ENCODE results near the gene PTPN9.
A peak's percentile ranks its signal among the peaks of the same experiment; 100 is the strongest.
"Not testable (repeated sequence)": the region's sequence is repeated elsewhere in the genome, so short reads cannot be mapped to it uniquely, and the experiment has no call there.

The PTPN9 gene

DNA sequence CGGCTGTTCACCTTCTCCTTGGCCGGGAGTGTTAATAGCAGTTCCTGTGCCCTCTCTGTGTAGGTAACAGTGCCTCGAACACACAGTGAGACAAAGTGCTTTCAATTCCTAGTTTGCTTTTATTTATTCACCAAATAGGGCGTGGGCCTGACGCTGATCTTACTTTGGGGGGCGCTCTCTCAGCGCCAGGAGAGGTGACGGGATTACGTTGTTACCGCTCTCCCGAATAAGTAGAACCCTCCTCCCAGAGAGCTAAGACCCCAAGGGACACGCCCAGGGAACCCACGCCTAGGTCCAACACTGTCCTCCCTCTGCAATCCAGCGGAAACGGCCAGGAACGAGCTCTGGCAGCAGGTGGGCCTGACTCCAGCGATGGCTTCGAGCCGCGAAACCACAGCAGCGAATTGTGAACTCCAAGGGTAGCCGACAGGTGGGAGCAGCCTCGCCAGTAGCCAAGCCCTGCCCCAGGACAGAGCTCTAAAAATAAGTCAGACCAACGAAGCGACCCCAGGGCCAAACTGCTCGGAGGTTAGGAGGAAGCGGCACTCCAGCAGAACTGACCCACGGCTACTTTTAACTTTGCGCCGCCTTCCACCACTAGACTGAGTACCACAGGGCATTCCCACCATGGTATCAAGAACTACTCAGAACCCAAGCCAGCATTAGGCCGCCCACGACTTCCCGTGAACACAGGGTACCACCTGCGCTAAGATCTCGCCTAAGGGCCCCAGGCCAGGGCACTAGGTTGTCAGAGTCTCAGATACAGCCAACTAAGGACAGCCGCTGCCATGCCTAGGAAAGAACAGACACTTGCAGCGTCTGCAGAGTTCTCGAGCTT is 126.0 kb downstream of the PTPN9 start:
- DNase-seq = peak; percentile 22 to 40

DNA sequence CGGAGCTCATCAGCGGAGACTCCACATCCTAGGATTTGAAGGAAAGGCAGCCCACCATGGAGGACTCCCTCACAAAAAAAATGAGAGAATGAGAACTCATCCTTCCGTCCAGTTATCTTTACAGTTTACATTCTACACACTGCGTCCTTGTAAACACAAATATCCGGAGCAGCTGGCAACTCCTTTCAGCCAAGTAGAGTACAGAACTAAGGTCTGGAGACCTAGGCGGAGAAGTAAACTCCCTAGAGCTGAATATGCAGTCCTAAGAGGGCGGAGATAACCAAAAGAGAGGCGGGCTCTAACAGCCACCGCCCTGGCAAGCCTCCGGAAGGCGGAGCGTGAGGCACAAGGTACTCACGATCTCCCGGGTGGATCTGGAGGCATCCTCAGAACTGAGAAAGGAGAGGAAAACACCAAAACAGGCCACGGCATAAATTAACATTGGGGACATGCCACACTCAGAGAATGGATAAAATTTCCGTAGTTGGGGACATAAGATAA is 126.7 kb downstream of the PTPN9 start:
- DNase-seq = peak; percentile 48 to 68

DNA sequence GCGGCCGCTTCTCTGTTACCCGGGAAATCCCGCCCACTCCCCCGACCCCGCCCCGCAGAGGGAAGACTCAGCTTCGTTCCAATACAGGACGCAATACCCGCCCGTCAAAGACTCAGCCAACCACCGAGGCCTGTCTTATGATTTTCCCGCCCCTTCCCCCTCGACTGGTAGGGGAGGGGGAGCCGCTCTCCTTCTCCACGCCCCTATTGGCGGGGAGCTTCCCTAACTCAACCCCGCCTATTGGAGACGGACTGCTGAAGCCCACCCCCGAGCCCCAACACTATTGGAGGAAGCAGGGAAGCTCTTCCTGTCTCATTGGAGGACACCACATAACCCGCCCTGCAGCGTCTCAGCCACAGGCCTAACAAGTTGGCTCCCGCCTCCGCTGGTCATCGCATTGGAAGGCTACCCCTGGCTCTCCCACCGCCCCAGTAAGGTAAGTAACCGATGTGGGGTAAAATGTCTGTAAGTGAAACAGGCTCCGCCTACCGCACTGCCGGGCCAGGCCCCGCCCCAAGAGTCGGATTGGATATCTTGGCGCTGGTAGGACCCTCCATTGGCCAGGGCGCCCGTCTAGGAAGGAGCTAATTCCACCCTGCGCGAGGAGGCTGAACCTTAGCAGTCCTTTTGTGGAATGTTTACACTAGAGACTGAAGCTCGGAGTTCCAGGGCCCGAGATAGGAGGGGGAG is 127.3 kb downstream of the PTPN9 start, which contains the start of gene SIN3A:
Gene SIN3A (minus strand): TSS at position 17 of the 690 bp plus-strand sequence. CDS start 21,315 bp downstream, outside the sequence.
- DNase-seq = peak; percentile 98 to 99

DNA sequence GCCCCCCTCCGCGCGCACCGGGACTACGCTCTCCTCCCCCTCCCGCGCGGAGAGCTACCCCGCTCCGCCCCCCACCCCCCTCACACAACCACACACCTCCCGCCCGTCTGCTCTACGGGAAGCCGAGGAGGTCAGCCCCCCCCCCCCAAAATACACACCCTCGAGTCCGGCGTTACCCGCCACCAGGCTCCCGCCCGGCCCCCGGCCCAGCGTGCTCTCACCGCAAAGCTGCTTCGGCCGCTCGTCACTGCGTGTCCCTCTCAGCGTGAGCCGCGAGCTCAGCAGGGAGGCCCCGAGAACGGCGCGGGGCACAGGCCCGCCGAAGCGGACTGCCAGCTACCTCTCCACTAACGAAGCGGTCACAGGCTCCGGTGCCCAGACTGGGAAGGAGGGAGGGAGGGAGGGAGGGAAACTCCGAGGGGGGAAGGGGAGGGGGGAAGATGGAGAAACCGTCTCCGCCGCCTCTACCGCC is 127.9 kb downstream of the PTPN9 start:
- no peak for DNase-seq

DNA sequence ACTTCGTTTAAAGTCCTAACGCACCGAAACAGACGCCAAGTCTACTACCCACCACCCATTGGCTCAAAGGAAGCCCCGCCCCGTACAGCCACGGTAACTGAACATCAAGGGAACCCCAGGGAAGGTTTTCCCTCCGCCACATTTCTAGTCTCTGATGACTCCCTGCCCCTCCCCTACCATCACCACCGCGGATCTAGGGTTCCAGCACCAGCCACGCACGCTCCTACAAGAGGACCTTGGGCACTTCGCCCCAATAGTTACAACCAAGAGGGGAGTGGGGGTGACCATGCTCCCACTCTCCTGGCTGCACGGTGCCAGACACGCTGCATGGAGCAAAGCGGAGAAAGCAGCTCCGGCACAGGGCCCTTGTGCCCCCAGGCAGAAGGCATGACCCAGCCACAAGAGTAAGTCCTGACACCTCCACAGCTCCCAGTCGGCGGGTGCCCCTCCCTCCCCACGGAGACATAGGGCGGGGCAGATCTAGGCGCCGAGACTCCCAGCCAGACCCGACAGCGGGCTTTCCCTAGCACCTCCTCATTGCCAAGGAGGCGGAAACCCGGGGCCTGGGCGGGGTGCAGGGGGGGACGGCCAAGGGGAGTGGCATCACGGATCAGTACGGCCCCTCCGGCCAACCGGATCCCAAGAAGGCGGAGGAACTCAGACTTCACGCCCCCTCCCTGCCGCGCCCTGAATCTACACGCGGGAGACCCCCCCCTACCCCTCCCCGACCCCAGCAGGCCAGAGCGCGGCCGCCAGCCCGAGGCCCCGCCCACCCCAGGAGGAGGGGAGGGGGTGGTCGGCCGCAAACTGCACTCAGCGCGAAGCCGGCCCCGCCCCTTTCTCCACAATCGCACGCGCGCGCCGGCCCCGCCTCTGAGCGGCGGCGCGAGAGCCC is 128.6 kb downstream of the PTPN9 start:
- peak; percentile 94 for DNase-seq

DNA sequence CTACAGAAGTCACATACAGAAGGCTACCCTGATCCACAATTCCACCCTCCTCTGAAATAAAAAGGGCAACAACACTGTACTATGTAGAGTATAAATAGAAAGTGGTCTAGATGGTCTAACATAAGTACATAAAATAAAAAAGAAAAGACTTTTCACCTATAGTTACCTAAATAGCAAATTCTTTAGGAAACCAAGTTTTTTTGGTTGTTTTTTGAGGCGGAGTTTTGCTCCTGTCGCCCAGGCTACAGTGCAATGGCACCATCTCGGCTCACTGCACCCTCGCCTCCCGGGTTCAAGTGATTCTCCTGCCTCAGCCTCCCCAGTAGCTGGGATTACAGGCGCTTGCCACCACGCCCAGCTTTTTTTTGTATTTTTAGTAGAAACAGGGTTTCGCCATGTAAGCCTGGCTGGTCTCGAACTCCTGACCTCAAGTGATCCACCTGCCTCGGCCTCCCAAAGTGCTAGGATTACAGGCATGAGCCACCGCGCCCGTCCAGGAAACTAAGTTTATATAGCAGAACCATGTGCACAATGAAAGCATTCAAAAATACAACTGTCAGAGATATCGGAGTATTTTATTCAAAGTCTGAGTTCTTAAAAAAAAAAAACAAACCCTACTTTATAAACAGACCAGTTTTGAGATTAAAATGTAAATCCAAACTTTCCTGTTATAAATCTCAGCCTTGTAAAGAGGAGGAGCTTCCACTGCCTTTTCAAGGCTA is 129.4 kb downstream of the PTPN9 start:
- DNase-seq = no peak

DNA sequence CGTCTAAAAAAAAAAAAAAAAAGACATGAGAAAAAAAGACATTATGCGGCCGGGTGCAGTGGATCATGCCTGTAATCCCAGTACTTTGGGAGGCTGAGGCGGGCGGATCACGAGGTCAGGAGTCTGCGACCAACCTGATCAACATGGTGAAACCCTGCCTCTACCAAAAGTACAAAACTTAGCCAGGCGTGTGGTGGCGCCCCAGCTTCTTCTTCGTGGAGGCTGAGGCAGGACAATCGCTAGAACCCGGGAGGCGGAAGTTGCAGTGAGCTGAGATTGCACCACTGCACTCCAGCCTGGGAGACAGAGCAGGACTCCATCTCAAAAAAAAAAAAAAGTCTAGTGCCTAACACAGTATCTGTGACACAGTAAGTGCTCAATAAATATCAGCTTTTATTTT is 130.9 kb downstream of the PTPN9 start:
- DNase-seq = not testable (repeated sequence)

DNA sequence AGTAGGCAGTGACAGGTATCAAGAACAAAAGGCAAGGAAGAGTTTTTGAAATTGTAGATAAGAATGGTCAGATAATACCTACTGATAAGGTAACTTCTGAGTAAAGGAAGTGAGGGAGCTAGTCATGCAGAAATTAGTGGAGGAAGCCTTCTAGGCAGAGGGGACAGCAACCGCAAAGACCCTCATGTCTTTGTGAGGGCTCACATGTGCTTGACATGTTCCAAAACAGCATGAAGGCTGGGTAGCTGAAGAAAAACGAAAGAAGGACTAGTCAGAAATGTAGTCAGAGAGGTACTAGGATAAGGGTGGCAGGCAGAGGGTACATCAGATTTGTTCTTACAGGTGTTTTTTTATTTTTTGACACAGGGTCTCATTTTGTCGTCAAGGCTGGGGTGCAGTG is 133.0 kb downstream of the PTPN9 start:
- no peak for DNase-seq

DNA sequence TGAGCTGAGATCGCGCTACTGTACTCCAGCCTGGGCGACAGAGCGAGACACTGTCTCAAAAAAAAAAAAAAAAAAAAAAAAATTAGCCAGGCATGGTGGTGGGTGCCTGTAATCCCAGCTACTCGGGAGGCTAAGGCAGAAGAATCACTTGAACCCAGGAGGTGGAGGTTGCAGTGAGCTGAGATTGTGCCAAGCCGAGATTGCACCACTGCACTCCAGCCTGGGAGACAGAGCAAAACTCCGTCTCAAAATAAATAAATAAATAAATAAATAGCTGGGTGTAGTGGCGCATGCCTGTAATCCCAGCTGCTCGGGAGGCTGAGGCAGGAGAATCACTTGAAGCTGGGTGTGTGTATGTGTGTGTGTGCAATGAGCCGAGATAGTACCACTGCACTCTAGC is 133.8 kb downstream of the PTPN9 start:
- DNase-seq = not testable (repeated sequence)

DNA sequence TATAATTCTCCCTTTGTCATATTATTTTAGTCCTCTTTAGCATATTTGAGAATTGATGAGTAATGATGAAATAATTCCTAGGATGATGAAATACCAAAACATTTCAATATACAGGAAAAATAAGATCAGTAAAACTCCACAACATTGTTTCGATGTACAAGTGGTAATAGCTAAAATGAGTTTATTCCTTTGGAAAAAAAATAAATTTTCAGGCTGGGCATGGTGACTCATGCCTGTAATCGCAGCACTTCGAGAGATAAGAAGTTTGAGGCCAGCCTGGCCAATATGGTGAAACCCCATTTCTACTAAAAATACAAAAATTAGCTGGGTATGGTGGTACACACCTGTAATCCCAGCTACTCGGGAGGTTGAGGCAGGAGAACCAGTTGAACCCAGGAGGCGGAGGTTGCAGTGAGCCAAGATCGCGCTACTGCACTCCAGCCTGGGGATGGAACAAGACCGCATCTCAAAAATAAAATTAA is 135.1 kb downstream of the PTPN9 start:
- not testable (repeated sequence) for DNase-seq

DNA sequence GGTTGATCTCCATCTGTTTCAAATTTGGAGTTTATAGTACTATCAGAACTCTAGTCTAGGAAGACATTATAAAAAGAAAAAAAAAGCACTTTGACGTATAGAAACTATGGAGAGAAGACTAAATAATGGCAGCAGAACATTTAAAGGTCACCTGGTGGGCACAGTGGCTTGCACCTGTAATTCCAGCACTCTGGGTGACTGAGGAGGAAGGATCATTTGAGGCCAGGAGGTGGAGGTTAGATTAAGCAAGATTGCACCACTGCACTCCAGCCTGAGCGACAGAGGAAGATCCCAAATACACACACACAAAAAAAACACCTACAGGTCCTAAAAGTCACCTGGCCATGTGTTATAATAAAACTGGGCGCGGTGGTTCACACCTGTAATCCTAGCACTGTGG is 141.4 kb downstream of the PTPN9 start:
- no peak for DNase-seq

DNA sequence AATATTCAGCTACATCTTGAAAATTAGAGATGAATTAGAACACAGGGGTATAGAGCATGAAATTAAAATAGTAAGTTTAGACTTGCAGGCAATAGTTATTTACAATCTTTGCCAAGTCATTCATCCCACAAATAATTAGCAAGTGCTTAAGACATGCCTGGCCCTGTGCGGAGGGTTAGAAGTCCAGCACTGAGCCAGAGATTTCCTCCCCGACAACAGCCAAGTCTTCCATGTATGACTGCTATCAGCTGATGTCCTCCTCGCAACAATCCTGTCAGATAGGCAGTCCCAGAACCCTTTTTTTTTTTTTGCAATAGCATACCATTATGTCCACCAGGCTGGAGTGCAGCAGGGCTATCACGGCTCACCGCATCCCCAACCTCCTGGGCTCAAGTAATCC is 142.2 kb downstream of the PTPN9 start:
- DNase-seq = no peak

DNA sequence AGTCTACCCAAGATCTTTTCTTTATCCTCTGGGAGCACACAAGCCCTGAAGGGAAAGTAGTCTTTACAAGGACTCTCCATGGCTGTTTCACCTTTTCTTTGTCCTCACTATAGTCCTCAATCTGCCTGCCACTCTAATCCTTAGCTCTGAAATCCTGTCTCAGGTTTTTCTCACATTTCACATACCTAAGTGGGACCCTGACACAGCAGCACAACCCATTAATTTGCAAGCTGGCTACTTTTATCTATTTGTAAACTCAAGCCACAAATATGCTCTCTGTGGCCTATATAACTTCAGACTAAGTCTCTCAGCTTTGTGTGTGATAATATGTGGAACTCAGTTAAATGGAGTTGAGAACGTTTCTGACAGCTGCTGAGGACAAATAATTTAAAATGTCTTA is 147.4 kb downstream of the PTPN9 start:
- DNase-seq = no peak

DNA sequence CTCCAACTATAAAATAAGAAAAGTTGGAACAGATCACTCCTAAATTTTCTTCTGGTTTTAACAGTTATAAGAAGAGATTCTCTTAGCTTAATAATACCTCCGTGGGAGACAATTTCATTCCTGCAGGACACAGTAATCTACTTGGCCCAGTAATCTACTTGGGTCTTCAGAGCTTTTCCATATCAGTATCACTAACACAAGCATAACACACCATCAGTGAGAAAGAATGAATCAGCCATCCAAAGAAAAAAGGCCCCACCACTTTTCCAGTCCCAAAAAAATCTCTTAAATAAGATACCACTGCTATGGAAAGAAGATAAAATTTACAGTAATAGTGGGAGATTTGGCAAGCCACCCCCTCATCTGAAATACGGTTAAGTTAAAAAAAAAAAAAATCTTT is 147.8 kb downstream of the PTPN9 start:
- DNase-seq = no peak

DNA sequence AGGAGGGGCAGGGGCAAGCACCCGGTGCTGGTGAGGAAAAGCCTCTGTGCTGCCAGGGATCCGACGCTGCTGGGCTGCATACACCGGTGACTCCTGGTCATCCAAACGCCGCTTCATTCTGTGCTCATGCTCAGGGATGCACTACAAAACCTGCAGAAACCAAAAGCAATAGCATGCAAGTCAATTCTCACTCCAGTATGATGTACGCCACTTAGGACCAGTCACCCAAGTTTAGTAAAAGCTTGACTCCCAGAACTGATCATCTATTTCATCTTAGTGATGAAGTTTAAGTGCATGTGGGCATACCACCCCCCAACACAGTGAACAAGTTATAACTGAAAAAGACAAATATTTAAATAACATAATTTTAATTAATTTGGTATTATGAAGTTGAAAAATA is 148.9 kb downstream of the PTPN9 start:
- no peak for DNase-seq

DNA sequence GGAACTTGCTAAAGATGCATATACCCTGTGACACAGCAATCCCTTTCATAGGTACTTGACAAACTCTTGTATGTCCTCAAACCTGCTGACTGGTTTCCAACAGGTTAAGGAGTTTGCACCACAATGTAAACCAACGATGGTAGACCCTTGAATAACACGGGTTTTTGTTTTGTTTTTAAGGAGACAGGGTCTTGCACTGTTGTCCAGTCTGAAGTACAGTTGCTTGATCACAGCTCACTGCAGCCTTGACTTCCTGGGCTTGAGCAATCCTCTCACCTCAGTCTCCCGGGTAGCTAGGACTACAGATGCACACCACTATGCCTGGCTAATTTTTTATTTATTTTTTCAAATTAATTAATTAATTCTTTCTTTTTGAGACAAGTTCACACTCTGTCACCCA is 151.0 kb downstream of the PTPN9 start:
- DNase-seq = no peak

DNA sequence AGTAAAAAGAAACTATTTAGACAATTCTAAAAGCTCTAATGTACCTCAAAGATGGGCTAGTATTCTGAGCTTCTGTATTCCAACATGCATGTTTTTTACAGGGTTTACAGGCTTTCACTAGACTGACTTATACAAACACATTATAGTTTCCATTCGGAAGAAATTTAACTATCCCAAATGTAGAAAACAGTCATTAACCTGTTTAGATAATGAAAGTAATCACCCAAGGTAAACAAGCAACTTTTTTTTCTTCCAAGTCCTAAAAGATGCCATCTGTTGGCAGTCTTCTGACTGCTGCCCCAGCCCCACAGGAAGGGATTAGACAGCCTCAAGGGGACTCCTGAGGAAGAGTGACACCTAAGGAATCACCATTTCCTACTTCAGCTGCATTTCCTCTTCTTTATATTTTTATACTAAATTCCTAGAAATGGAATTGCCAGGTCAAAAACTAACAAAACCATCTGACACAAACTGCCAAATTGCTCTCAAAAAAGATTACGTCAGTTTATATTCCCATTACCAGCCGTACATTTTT is 153.1 kb downstream of the PTPN9 start:
- no peak for DNase-seq

DNA sequence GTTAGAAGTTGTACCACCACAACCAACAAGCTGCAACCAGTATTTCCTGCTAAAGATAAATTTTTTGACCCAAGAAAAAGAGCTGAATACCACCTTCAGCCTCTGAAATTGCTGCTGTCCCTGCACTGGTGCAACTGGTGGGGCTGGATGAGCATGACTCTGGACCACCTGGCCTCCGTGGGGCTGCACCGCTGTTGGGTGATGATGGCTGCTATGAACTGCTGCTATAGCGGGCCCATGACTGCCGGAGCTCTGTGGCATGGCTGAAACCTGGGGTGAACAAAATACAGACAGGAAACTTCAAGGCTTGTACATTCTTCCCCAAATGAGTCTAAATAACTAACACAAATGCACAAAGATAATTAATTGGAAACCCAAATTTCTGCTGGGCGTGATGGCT is 156.6 kb downstream of the PTPN9 start:
- DNase-seq = no peak

DNA sequence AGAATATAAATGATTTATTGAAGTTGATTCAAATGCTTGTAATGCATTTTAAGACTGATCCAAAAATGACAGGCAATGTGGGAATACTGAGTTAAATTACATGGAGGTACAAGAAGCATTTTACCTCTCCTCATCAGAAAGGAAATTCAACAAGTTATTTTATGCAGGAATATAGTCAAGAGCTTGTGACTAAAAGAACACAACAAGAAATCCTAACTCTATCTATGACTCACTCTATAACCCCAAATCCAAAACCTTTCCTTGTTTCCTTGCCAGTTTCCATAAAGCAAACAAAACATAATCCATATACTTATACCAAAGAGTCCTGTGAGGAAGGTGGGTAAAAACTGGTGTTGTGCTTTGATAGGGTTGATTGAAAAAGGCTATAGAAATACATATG is 158.4 kb downstream of the PTPN9 start:
- no peak for DNase-seq

DNA sequence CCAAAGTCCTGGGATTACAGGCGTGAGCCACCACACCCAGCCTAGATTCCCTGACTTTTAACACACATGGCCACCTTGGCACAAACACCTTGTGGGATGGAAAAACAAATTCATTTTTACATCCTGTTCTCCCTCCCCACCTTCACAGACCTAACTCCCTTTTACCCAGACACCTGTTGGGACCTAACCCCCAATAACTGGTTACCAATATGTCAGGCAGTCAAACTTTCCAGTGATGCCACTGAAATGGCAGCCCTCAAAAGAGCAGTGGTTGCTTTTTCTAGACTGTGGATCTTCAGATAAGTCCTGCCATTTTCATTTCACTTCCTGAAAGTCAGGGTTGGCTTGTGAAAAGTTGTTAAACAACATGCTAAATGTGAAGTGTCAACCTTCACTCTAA is 162.5 kb downstream of the PTPN9 start:
- no peak for DNase-seq

All from bone marrow (tissue), 2 donors.